Hypothalamus (tissue), 51 donors: ENCODE measurements around the gene TMEM181.
"Not testable (repeated sequence)": the region's sequence is repeated elsewhere in the genome, so short reads cannot be mapped to it uniquely, and the experiment has no call there.

Experiments
- DNase-seq, 51 donors: peaks; one replicate each; lab custom pipeline; 2025; lab: John Stamatoyannopoulos, UW

TMEM181 gene

DNA sequence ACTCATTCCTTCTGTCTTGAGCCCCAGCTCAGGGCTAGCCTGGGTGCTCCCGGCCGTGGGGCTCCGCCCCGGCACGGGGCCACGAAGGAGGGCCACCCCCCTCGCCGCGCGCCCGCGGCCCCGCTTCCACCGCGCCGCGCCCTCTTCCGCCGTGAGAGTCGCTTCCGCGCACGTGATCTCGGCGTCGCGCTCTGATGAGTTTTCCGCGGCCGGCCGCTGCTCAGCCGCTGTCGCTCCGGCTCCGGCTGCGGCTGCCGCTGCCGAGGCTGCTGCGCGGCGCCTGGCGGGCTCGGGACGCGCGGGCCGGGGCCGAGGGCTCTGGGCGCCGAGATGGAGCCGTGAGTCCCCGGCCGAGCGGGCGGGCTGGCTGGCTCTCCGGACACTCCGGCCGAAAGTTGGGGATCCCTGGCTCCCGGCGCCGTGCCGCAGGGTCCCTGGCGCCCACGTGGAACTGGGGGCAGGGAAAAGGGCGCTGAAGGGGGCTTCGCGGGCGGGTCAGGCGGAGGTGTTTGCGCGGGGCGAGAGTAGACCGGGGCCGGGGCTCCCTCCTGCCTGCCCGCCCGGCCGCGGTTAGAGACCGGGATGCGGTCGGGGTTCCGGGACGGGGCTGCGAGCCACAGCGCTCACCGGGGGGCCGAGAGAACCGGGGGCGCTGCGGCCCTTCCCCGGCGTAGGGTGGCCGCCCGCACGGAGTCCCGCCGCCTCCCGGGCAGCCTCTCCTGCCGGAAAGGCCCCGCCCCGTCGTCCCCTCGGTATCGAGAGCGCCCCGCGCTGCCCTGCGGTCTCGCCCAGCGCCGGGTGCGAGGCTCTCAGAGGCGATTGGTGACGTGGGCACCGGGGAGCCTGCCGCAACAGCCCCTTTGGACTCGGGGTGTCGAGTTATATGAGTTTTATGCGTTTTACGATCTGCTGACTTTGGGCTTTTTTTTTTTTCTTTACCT lies at the start of gene TMEM181:
Gene TMEM181, plus strand, starts transcription at position 197 of the 941 bp plus-strand sequence. Its CDS starts 134 bp downstream, at position 331.
- DNase-seq, result peak in 50 of 51 donors; percentile 14 to 86 (median 66)

- DNase-seq, result no peak
Measured at GRCh38 chr6:158512809-158513208, 47.1 kb upstream of the TMEM181 start.

GRCh38 chr6:158514176-158514575 lies 45.7 kb upstream of the TMEM181 start:
- no peak for DNase-seq

DNA sequence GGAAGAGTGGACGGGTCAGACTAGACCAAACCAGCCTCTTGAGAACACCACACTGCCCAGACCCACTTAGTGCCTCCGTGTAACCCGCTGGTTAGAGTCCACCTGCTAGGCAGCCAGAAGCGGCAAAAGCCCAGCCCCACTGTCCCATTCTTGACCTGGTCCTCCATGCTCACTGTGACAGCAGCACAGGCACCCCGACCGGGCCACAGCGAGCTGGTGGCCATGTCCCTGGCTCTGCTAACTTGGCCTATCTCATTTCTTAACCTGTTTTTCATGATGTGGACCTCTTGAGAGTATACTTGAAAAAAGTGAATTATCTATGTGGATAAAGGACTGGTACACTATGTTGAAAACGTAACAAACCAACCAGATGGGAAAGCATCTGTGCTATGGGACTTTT lies 44.9 kb upstream of the TMEM181 start:
- no peak for DNase-seq

DNA sequence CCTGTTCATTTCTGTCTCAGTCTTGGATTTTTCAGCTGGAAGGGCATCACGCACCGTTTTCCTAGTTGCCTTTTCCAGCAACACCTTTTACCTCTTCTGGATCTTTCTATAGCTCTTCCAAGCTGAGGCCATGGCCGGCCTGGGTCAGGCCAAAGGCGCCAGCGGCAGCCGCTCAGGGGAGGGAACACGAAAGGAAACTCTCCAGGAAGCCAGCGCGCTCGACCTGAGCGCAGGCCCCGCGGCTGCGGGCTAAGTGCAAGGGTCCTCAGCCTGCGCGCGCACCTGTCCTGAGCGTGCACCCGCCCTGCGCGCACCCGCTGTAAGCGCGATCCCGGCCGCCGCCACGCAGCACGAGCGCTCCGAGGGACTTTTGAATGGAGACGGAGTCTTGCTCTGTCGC lies 43.8 kb upstream of the TMEM181 start:
- DNase-seq, result no peak

DNA sequence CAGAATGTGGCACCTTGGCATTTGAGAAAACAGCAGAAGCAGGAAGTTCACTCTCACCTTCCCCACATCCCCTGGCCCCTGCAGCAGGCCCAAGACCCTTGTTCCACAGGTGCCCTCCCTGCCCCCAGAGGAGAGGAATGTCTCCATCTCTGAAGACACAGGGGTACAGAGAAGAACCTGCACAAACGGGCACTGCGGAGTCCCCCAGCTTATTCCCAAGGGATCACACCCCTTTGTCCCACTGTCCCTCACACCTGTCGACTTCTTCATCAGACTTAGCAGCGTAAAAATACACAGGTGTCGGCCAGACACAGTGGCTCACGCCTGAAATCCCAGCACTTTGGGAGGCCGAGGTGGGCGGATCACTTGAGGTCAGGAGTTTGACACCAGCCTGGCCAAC lies 42.9 kb upstream of the TMEM181 start:
- no peak for DNase-seq

GRCh38 chr6:158517581-158517980 lies 42.3 kb upstream of the TMEM181 start:
- DNase-seq, result no peak

GRCh38 chr6:158518191-158519127 lies 41.4 kb upstream of the TMEM181 start:
- peak in 29 of 51 donors; percentile 9 to 86 (median 40) for DNase-seq

DNA sequence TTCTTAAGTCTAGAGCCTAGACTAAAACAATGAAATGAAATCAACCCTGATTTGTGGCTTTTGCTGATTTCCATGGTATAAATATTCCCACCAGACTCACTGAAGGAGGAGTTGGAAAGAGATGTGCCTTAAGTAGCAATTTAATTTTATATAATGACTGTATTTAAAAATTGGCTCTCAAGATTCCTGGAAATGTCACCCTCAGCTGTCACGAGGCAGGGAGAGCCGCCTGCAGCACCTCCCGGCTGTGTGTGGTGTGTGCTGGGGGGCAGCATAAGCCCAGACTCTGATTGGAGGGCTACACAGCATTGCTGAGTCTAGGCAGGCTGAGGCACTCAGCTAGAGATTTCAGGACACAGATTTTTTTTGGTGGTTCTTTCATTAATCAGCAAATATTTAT lies 40.6 kb upstream of the TMEM181 start:
- DNase-seq, result peak in 3 of 51 donors; percentile 10 to 48 (median 29)

DNA sequence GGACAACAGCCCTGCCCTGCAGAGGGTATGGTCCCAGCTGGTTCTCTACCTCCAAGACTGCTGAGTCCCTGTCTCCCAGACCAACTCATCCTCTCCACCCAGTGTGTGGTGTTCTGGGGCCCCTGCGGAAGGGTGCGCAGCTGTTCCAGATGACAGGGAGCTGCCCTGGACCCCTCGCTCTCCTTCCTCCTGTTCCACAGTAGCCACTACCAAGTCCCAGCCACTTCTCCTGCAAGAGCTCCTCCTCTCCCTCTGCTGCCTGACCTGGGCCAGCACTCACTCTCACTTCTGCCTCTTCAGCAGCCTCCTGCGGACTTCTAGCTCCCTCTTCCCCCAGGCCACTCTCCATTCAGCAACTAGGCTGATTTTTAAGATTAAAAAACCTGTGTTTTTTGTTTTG lies 40.1 kb upstream of the TMEM181 start:
- no peak for DNase-seq

- DNase-seq, result not testable (repeated sequence)
Measured at GRCh38 chr6:158520975-158521374, 38.9 kb upstream of the TMEM181 start.

DNA sequence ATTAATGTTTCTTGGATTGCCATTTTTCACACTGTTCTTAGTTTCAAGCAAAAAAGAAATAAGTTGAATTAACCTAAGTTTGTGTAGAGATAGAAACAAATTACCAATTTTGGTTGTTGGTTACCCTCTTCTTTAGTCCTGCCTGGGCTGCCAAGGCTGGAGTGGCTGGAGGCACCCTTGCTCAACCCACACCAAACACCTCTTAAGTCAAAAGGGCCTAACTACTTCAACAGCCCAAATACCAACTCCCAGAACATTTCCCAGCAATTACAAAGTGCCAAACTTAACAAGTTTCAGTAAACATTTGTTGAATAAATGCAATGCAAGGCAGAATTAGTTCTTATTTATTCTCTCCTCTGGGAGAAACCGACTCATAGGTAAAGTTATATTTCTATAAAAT lies 38.1 kb upstream of the TMEM181 start:
- no peak for DNase-seq

DNA sequence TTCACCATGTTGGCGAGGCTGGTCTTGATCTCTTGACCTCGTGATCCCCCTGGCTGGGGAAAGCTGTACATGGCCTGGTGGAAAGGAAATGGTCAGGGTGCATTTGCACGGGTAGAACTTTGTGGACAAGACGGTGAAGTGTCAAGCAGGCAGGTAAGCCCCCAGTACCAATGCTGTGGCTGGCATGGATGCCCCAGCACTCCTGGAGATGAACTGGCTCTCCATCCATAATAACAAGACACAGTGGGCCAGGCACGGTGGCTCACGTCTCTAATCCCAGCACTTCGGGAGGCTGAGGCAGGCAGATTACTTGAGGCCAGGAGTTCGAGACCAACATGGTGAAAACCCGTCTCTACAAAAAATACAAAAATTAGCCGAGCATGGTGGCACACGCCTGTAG lies 37.3 kb upstream of the TMEM181 start:
- DNase-seq, result no peak

GRCh38 chr6:158524311-158524710 lies 35.6 kb upstream of the TMEM181 start:
- DNase-seq, result no peak

- DNase-seq, result not testable (repeated sequence)
Measured at GRCh38 chr6:158527858-158528257, 32.0 kb upstream of the TMEM181 start.

- DNase-seq, result no peak
Measured at GRCh38 chr6:158528826-158529225, 31.1 kb upstream of the TMEM181 start.

- no peak for DNase-seq
Measured at GRCh38 chr6:158529629-158530028, 30.3 kb upstream of the TMEM181 start.

- DNase-seq, result no peak
Measured at GRCh38 chr6:158531566-158531965, 28.3 kb upstream of the TMEM181 start.

DNA sequence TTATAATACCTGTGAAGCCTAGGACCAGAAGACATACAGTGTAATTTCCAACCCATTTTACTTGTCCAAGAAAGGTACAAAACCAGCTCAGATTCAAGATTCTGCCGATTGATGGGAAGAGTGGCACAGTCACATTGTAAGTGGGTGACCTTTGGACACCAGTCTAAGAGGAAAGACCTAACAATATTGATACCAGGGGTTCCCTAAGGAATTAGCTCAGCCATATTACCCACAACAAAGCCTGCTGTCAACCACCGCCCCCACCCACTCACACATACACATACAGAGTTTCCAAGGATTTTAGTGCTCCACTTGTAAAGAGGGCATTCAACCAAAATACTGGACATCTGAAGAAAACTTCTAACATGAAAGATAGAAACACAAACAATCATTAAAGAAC lies 27.9 kb upstream of the TMEM181 start:
- no peak for DNase-seq

DNA sequence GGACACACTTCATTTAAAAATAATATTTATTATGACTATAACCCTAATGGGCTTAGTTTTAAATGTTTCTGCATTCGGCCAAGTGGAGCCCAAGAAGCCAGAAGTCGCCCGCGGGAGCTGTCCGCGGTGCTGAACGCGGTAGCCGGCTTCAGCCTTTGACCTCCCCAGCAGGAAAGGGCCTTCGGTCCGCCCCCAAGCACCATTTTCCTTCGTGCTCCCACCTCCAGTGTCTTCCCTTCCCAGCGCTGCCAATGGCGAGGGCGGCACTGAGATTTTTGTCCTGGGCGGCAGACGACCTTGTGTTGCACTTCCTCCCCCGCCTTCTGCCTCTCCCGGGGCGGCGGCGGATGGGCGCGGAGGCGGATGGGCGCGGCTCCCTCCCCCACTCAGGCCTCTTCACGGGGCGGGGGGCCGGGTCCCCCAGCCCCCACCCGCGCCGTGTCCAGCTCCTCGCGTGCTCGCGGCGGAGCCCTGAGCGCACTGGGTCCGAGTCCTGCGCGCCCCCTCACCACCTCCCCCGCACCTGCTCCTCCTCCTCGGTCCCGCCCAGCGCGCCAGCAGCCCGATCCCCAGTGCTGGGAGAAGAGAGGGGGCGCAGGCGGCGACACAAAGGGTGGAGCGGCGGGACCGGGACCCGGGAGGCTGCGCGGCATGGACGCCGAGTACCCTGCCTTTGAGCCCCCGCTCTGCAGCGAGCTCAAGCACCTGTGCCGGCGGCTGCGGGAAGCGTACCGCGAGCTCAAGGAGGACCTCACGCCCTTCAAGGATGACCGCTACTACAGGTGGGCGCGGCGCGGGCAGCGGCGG lies 23.6 kb upstream of the TMEM181 start:
- DNase-seq, result peak in 26 of 51 donors; percentile 16 to 64 (median 28)
